ENCODE results near the gene FIBP. TPM values are rescaled to one million over a fixed set of nuclear protein-coding genes. Genes with fewer than 3 reads are reported as not detected.

Gene FIBP
- total and polyA plus RNA-seq, 2 of the 8 experiments (the other 6 are each of a cell fraction or from before 2014, with no cell fraction given), result 74.3 to 173 TPM

DNA sequence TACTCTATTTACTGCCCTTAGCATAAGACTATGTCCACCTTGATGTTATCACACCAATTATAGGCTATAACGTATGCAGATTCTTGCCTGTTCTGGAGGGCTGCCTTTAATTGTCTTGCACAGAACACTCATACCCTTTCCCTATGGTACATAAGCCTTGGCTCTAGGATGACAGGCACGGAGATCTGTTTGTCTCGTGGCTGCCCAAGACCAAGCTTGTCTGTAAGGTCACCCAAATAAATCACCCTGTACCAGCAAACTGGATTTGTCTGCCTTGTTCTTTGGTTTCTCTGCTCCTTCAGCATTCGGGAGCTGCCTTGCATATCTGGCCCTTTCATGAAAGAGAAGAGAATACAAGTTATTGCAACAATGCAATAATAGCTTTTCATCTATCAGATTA lies 49.5 kb upstream of the FIBP start:
- no peak for DNase-seq (ENCODE audit: low read depth in 1 of 2, low spot score in 2 of 2)
- H2BK20ac ChIP-seq (ENCODE audit: low read length), result no peak overlapping the region
- no peak overlapping the region for H3K4ac ChIP-seq (replicated peaks; ENCODE audit: insufficient read length, low read depth, low read length)
- H3K23ac ChIP-seq (ENCODE audit: insufficient read length), result no peak overlapping the region
- H3K18ac ChIP-seq (ENCODE audit: extremely low read depth, low read length), result no peak overlapping the region
- H3K9me3 ChIP-seq (ENCODE audit: insufficient read depth in 2 of 2, low read depth in 1 of 2, low read length in 1 of 2), result no peaks in the 10 kb centered on the region
- no peak overlapping the region; the same call in 1 of the 2 replicates for H2BK5ac ChIP-seq (ENCODE audit: low read depth, low read length)
- ChIA-PET POLR2A (ENCODE audit: partially characterized antibody) (interaction anchor here (0.7 to 2.7 kb wide), 7 partner anchors 8 to 51 kb away, joined by 3 to 10 read pairs (median 3); partner anchors contain the start of gene C11orf68), CTCF (ENCODE audit: partially characterized antibody) (interaction anchor here (0.6 to 3.7 kb wide), 7 partner anchors 29 to 269 kb away, joined by 3 to 12 read pairs (median 3); partner anchors contain the start of gene FIBP)
- H4K5ac ChIP-seq (ENCODE audit: insufficient read length, low read depth, low read length), result no peak overlapping the region
- no peaks in the 10 kb centered on the region for H3K79me2 ChIP-seq (ENCODE audit: control insufficient read depth in 1 of 2, insufficient read depth in 2 of 2, low read length in 2 of 2)
- no peak overlapping the region for H3K4me3 ChIP-seq (ENCODE audit: extremely low read depth in 1 of 4, insufficient read depth in 2 of 4, low read depth in 3 of 4, low read length in 4 of 4)
- no peaks in the 10 kb centered on the region for H3K36me3 ChIP-seq (ENCODE audit: control insufficient read depth in 2 of 4, insufficient read depth in 4 of 4, low read length in 3 of 4)
- no peak overlapping the region for H2AK5ac ChIP-seq (ENCODE audit: low read depth, low read length)
- H3K56ac ChIP-seq (replicated peaks; ENCODE audit: insufficient read length, low read depth, low read length), result no peak overlapping the region
- no peak overlapping the region for H4K8ac ChIP-seq (ENCODE audit: extremely low read depth, insufficient read depth, low read length)
- H2AFZ ChIP-seq (ENCODE audit: low read length), result no peak overlapping the region
- H2BK15ac ChIP-seq (ENCODE audit: low read length), result no peak overlapping the region
- H3K14ac ChIP-seq (ENCODE audit: insufficient read length), result no peak overlapping the region
- H2BK120ac ChIP-seq (replicated peaks; ENCODE audit: low read depth, low read length), result no peak overlapping the region
- no peak overlapping the region for H4K91ac ChIP-seq (replicated peaks; ENCODE audit: insufficient read length, low read length)
- 78% methylated on average over 4 of the region's 4 CpGs; no CpG with 5 or more reads in 1 of the 2 experiments for WGBS, 2 experiments (ENCODE audit: extremely low coverage in 1 of 2, insufficient coverage in 1 of 2, insufficient read length in 1 of 2, insufficient replicate concordance in 2 of 2, low coverage in 1 of 2, low lambda C conversion rate in 2 of 2, missing lambda C conversion rate in 1 of 2)
- no peaks in the 10 kb centered on the region for H3K79me1 ChIP-seq (ENCODE audit: low read depth, low read length)
- H3K4me1 ChIP-seq (replicated peaks in 1 of 4; ENCODE audit: control insufficient read depth in 3 of 4, insufficient read depth in 4 of 4, low read length in 3 of 4), result peaks cover 0 to 4% (median 0%) of the 10 kb centered on the region in 4 experiments; a peak in 2 of 7 replicates
- H3K27ac ChIP-seq (ENCODE audit: low read depth, low read length), result no peak overlapping the region
- no peaks in the 10 kb centered on the region for H3K27me3 ChIP-seq (replicated peaks in 1 of 4; ENCODE audit: control insufficient read depth in 3 of 4, extremely low read depth in 1 of 4, insufficient read depth in 3 of 4, low read length in 3 of 4)
- no peak overlapping the region for H3K9ac ChIP-seq (replicated peaks in 1 of 4; ENCODE audit: extremely low read depth in 1 of 4, low read depth in 3 of 4, low read length in 3 of 4)
- H3K23me2 ChIP-seq (ENCODE audit: low read depth, low read length), result no peaks in the 10 kb centered on the region
- no peaks in the 10 kb centered on the region for H4K20me1 ChIP-seq (replicated peaks in 1 of 2; ENCODE audit: control insufficient read depth in 1 of 2, insufficient read depth in 2 of 2, low read length in 2 of 2)
- H3K4me2 ChIP-seq (ENCODE audit: insufficient read depth in 1 of 2, low read depth in 2 of 2, low read length in 2 of 2), result no peak overlapping the region
- no peak overlapping the region for H2BK12ac ChIP-seq (ENCODE audit: low read depth, low read length)
- FAIRE-seq, result no peak
- TF ChIP-seq RNF2 (IDR thresholded peaks at IDR 0.05; ENCODE audit: borderline replicate concordance, low read depth, low read length, missing control alignments, poor library complexity, severe bottlenecking) (no peak), YY1 (IDR thresholded peaks at IDR 0.05; ENCODE audit: low read depth, low read length) (no peak), NANOG (IDR thresholded peaks at IDR 0.05; ENCODE audit: insufficient read depth, low read depth, low read length, poor library complexity, severe bottlenecking) (no peak)
